Duodenal mucosa (tissue), 2 donors: Measurements from ENCODE around the gene ASTN2.

Experiments used
- H3K27ac ChIP-seq: one replicate; pipeline ENCODE4 v1.7.0; 2013; ENCODE audit warnings: low read depth, low read length
- H3K27me3 ChIP-seq, 2 donors: one replicate each; pipeline ENCODE4 v1.7.0; 2013; ENCODE audit warnings: low read length in 2 of 2, control low read depth in 1 of 2; ENCODE audit not compliant: insufficient read depth in 2 of 2, control insufficient read depth in 1 of 2
- H3K36me3 ChIP-seq, 2 donors: one replicate each; pipeline ENCODE4 v1.7.0; 2013; ENCODE audit warnings: low read length in 2 of 2, control low read depth in 1 of 2; ENCODE audit not compliant: insufficient read depth in 2 of 2, control insufficient read depth in 1 of 2
- H3K4me1 ChIP-seq, 2 donors: one replicate each; pipeline ENCODE4 v1.7.0; 2013; ENCODE audit warnings: low read length in 2 of 2, control low read depth in 1 of 2; ENCODE audit not compliant: insufficient read depth in 2 of 2, control insufficient read depth in 1 of 2
- H3K4me3 ChIP-seq, 2 donors: one replicate each; pipeline ENCODE4 v1.7.0; 2013; ENCODE audit warnings: low read length in 2 of 2, low read depth in 1 of 2
- H3K9ac ChIP-seq, 2 donors: one replicate each; pipeline ENCODE4 v1.7.0; 2013; ENCODE audit warnings: low read length in 2 of 2, low read depth in 1 of 2
- H3K9me3 ChIP-seq, 2 donors: one replicate each; pipeline ENCODE4 v1.7.0; 2013; ENCODE audit warnings: low read length in 2 of 2, control low read depth in 1 of 2; ENCODE audit not compliant: control insufficient read depth in 1 of 2

Gene ASTN2

GRCh38 chr9:116494815-116495634 lies 919.8 kb downstream of the ASTN2 start:
- Histone ChIP-seq H3K27me3 (no peaks in the 10 kb centered on the region), H3K4me1 (peaks cover 4 to 8% of the 10 kb centered on the region in 2 donors), H3K36me3 (no peaks in the 10 kb centered on the region), H3K4me3 (no peak overlapping the region), H3K9ac (no peak overlapping the region), H3K27ac (no peak overlapping the region), H3K9me3 (no peaks in the 10 kb centered on the region)

GRCh38 chr9:116493183-116493860 lies 921.5 kb downstream of the ASTN2 start:
- H3K9me3 ChIP-seq = no peaks in the 10 kb centered on the region
- no peak overlapping the region for H3K9ac ChIP-seq
- no peak overlapping the region for H3K27ac ChIP-seq
- H3K4me3 ChIP-seq = no peak overlapping the region
- no peaks in the 10 kb centered on the region for H3K4me1 ChIP-seq
- no peaks in the 10 kb centered on the region for H3K27me3 ChIP-seq
- H3K36me3 ChIP-seq = no peaks in the 10 kb centered on the region

- no peak overlapping the region for H3K9ac ChIP-seq
- no peaks in the 10 kb centered on the region for H3K4me1 ChIP-seq
- no peaks in the 10 kb centered on the region for H3K9me3 ChIP-seq
- no peak overlapping the region for H3K4me3 ChIP-seq
- H3K36me3 ChIP-seq = no peaks in the 10 kb centered on the region
- no peak overlapping the region for H3K27ac ChIP-seq
- no peaks in the 10 kb centered on the region for H3K27me3 ChIP-seq
Measured at GRCh38 chr9:116491659-116492058, 923.2 kb downstream of the ASTN2 start.

- Histone ChIP-seq H3K4me3 (no peak overlapping the region), H3K4me1 (no peaks in the 10 kb centered on the region), H3K27ac (no peak overlapping the region), H3K36me3 (no peaks in the 10 kb centered on the region), H3K9me3 (no peaks in the 10 kb centered on the region), H3K9ac (no peak overlapping the region), H3K27me3 (no peaks in the 10 kb centered on the region)
Measured at GRCh38 chr9:116491219-116491618, 923.6 kb downstream of the ASTN2 start.

GRCh38 chr9:116490321-116490720 lies 924.5 kb downstream of the ASTN2 start:
- no peak overlapping the region for H3K4me3 ChIP-seq
- no peaks in the 10 kb centered on the region for H3K4me1 ChIP-seq
- no peaks in the 10 kb centered on the region for H3K9me3 ChIP-seq
- no peaks in the 10 kb centered on the region for H3K36me3 ChIP-seq
- H3K27ac ChIP-seq = no peak overlapping the region
- H3K27me3 ChIP-seq = no peaks in the 10 kb centered on the region
- H3K9ac ChIP-seq = no peak overlapping the region

GRCh38 chr9:116488373-116488772 lies 926.5 kb downstream of the ASTN2 start:
- Histone ChIP-seq H3K27ac (no peak overlapping the region), H3K36me3 (no peaks in the 10 kb centered on the region), H3K9me3 (no peaks in the 10 kb centered on the region), H3K9ac (no peak overlapping the region), H3K4me1 (no peaks in the 10 kb centered on the region), H3K4me3 (no peak overlapping the region), H3K27me3 (no peaks in the 10 kb centered on the region)

GRCh38 chr9:116484492-116485061 lies 930.3 kb downstream of the ASTN2 start:
- H3K36me3 ChIP-seq = no peaks in the 10 kb centered on the region
- no peak overlapping the region for H3K4me3 ChIP-seq
- no peak overlapping the region for H3K9ac ChIP-seq
- no peaks in the 10 kb centered on the region for H3K27me3 ChIP-seq
- no peak overlapping the region for H3K27ac ChIP-seq
- no peaks in the 10 kb centered on the region for H3K4me1 ChIP-seq
- H3K9me3 ChIP-seq = no peaks in the 10 kb centered on the region

GRCh38 chr9:116483622-116484491 lies 931.0 kb downstream of the ASTN2 start:
- no peak overlapping the region for H3K27ac ChIP-seq
- no peaks in the 10 kb centered on the region for H3K4me1 ChIP-seq
- H3K36me3 ChIP-seq = no peaks in the 10 kb centered on the region
- H3K4me3 ChIP-seq = no peak overlapping the region
- H3K9ac ChIP-seq = no peak overlapping the region
- no peaks in the 10 kb centered on the region for H3K9me3 ChIP-seq
- H3K27me3 ChIP-seq = no peaks in the 10 kb centered on the region

- Histone ChIP-seq H3K27ac (no peak overlapping the region), H3K4me1 (no peaks in the 10 kb centered on the region), H3K36me3 (no peaks in the 10 kb centered on the region), H3K9ac (no peak overlapping the region), H3K27me3 (no peaks in the 10 kb centered on the region), H3K9me3 (no peaks in the 10 kb centered on the region), H3K4me3 (no peak overlapping the region)
Measured at GRCh38 chr9:116482740-116483139, 932.1 kb downstream of the ASTN2 start.
